HG03025 (cell line): ENCODE data around the gene TSHZ3.

ENCODE experiments used
- ATAC-seq: cut with Tn5 transposase; IDR thresholded peaks from one replicate; pipeline ENCODE4 v1.9.1; 2021; ENCODE audit warnings: mild to moderate bottlenecking, moderate library complexity; ENCODE audit not compliant: unreplicated experiment, low FRiP score

The TSHZ3 gene

DNA sequence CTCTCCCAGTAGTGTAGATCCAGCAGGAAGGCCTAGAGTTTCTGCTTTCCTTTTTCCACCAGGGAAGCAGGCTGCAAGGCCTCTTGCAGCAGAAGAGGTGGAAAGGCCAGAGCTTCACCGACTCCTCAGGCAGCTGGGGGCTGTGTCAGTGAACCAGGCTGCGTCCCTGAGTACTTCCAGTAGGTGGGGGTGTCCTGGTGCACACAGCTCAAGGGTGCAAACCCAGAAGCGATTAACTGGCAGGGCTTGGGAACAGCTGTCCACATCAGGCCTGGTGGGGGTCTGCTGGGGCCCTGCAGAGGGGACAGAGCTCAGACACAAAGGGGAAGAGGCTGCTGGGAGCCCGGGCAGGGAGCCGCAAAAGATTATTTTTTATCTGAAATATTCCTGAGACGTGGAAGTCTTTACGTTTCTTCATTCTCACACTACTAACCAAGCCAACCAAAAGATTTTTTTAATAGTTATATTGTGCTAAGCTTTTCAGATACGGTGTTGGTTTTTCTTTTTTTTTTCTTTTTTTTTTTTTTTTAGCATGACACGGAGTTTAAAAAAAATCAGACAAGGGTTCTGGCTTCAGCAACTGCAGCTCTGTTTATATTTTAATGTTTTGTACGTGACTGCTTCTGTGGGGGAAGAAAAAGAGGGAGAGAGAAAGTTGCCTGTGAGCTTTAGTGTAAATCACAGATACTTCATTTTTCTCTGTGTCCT, 11.0 kb downstream of the TSHZ3 start:
- ATAC-seq: no peak

DNA sequence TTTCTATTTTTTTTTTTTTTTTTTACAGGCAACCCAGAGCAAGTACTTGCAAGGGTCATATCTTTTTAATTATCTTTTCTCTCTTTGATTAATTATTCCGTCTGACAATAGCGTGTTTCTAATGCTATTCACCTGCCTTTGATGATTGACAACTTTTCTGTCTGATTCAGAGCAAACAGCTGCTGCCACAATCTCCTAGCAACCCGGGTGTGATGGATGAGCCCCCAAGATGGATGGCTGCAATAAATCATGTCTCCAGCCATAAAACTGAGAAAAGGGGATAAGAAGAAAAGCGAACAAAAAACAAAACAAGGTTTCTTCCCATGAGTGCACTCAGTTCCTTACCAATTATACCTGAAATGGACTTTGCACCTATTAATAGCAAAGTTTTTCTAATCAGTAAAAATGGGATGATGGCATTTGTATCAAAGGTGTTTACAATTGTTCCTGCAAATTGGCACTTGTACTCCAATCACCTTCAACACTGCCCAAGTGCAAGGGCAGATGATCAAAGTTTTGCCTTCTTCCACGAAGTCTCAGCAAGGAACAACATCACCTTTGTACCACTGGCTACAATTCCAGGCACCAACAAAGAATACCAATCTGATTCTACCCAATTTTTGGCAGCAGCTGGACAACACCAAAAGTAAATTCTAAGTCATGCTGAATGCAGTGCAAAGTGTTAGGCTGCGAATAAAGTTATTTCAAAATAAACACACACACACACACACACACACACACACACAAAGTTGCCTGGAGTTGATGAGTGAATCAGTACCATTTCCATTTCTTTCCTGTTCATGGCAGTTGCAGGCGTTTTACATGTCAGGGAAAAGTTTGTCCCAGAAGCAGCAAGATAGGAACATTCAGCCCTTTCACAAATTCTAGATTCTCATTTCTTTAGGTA, 12.0 kb downstream of the TSHZ3 start:
- ATAC-seq: no peak

DNA sequence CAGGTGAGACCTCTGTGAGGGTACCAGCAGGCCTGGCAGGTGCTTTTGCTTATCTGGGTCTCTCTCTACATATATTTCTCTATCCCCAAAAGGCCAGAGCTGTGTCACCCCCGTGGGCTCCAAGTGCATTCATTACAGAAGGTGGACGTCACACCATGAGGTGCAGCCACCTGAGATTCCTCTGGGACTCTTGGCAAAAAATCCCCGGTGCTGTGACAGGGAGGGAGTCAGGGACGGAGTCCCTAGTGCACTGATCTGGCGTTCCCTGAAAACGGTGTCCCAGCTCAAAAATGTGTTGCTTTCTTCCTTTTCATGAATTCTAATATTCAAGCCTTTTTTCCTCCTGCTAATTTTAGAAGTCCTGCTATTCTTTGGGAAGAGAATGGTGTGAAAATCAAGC, 13.5 kb downstream of the TSHZ3 start:
- no peak for ATAC-seq

DNA sequence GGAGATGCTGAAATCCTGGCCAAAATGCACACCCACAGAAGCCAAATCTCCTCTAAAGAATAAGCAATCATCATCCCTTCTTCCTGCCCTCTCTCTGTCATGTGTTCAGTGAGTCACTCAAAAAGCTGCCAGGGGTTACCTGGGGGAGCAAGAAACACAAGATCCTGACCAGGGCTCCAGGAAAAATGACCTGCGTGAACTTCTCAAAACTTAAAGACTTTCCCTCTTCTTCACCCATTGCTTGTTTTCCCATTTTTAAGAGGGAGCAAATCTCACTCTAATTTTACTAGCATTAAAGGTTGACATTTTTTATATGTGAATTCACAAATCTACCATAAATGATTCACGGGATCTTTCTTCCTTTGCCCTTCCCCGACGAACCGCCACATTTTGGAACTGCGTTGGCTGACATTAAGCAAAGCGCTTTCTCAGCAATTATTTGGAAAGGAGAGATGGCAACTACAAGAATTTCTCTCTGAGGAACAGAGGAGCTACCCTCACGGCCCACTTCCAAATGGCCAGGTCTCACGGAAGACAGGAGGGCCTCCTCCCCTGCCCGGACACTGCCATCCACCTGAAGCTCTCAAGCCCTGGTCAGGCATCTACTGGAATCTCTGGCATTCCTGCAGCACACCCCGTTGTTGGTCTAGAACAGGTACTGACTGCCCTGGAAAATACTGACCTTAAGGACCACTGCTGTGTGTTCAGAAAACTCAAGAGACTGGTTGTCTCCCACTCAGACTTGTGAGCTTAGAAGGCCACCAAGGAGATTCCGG, 14.2 kb downstream of the TSHZ3 start:
- no peak for ATAC-seq

DNA sequence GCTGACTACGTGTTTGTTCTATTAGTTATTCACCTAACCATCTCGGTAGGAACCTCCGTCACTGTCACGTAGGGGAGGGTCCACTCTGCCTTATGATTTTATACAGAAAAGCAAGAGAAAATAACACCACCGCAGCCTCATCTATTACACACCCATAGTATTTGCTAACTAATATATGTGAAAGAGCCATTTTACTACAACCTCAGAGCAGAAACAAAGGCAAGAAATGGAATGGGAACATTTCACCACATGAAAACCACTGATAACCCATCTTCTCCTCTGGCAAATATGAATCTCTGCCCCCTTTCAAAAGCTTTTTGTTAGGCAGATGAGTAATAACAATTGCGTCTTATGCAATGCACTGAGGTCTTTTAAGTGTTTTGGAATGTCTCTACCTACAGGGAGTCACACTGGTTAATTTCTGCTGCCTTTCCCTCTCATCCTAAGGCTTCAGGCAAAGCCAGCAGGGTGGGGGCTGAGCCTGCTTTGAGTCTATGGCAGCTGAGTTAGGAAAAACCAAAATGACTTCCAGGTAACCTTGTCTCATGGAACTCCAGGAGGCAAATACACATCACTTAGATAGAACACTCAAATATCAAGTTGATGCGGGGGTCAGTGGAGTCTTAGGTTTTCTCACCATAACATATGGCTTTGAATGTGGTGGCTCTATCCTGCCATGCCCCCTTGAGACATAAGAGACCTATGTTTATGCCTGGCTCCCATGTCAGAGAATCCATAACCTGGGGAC, 15.0 kb downstream of the TSHZ3 start:
- no peak for ATAC-seq

DNA sequence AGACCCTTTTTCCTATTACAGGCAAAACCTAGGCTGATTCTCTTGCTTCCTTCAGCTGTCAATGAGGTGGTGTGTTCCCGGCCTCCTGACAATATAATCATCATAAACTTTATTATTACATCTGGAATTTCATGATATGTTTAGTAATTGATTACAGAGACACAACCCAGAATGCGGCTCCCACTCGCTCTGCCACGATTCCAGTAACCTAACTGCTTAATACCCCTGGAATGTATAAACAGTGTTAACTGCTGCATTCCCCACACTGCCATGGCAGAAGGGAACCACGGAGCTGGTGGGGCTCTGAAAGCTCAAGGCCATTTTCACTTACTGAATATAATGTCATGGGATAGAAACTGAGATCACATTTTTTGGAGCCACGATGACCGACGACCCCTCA, 17.1 kb downstream of the TSHZ3 start:
- no peak for ATAC-seq

DNA sequence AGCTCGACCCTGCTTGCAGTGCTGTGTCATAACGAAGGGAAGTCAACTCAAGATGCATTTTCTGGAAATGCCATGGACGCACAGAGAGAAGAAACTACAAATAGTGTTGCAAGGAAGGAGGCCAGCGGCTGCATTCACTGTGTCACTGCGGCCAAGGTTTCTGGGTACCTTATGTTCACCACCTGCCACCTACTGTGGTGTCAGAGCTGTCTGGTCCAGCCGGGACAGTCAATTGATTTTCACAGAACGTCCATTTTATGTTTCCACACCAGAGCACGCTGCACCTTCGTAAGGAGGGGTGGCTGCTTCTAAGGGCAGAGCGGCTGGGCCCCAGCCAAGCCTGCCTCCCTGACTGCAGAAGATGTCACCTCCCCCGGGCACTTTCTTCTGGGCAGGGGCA, 17.7 kb downstream of the TSHZ3 start:
- ATAC-seq: no peak

DNA sequence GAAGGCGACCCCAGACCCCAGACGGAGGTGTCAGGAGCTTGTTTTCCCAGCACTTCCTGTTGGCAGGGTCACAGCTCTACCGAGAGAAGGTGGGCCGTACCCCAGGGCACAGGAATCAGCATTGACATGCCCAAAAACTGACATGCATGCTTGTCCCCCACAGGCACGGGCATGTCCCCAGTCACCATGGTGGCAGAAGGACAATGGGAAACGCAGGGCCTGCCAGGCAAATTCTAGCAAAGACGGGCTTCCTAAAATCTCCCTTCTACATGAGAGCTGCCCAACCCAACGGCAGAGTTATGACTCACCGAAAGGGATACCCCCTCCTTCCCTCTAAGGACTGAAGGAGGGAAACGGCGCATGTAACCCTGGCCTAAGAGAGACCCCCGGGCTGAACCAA, 18.5 kb downstream of the TSHZ3 start:
- ATAC-seq: no peak

DNA sequence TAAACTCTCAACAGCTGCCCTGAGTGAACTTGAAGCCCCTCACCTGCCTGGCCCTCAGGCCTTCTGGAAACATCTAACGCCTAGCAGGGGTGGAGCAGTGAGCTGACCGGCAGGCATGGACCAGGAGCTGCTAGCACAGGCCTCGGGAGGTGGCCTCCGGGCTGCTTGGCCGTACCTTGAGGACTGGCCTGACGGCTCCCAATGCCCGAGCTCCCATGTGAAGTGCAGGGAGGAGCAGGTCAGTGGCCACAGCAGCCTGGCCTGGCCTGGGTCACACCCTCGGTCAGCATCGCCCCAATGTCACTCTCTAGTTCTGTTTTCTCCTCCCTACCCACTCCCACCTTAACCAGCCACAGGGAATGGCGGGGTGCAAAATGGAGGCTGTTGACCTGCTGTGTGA, 19.0 kb downstream of the TSHZ3 start:
- no peak for ATAC-seq

DNA sequence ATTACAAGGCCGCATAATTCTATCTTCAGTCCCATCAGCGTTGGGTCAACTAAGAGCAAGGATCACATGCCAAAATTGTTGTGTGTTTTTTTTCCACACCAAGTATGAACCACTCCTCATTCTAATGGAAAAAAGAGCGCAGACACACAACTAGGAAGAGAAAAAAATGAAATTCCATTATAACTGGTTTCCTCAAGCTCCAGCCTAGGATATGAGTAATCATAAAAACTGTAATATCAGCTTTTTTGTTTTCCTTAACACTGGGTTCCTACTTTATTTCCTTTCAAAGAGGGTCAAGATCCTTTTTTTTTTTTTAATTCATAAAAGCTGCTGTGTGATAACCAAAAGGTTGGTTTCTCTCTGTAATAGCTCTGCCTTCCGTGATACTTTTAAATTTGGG, 19.4 kb downstream of the TSHZ3 start:
- ATAC-seq: no peak

DNA sequence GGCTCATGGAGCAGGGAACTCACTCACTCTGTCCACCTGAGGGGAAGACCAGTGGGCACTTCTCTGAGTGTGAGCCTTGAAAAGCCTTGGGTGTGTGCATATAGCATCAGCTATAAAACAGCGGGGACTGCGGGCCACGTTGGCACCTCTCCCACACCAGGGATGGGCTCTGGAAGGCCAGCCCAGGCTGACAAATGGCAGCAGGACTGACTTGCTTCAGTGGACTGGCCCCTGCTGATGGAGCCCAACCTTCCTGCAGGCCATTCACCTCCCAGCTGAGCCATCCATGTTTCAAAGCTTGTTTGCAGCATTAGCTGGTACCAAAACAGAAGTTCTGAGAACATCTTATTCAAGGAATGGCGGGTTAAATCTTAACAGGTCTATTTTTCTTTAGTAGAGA, 21.0 kb downstream of the TSHZ3 start:
- ATAC-seq: no peak

DNA sequence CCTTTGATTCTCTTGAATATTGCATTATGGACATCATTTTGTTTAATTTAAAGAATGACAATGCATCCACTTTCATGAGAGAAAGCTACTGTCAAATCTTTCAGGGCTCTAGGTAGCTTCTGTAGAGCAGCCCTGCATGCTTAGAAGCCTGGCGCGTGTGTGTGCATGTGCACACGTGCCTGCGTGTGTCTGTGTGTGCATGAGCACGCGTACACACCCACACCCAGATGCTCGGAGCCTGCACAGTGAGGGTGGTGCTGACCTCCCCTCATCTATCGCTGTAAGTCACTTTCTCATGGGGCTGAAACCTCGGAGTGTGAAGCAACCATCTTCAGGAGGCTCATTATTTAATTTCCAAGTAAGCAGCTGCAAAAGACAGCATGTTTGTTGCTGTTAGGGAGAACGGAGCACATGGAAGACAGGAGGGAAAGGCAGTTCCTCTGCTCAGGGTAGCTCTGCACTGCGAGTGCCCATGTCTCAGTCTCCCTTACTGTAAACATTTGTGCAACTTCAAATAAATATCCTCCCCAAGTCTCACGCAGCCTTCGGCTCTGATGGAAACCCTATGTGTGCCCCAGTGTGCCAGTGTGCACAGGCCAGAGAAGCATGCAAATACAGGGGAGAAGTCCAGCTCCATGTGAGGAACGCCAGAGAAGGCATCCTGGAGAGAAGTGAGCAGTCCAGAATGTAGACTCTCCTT, 22.8 kb downstream of the TSHZ3 start:
- ATAC-seq: no peak

DNA sequence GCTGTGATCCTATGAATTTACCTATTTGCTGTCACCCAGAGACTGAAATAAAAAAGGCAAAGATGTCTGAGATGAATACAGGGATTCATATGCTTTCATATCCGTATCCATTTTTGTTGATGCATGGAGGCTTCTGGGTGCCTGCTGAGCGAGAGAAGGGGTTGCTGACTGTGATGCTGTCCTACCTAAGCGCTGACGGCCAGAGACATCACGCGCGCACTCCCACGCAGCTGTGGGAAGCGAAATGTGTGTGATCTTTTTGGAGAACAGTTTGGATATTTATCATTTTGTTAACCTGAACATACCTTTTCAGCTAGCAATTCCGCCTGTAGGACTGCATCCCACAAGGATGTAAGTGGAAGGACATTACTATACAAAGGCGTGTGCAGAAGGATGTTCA, 23.9 kb downstream of the TSHZ3 start:
- ATAC-seq: no peak

DNA sequence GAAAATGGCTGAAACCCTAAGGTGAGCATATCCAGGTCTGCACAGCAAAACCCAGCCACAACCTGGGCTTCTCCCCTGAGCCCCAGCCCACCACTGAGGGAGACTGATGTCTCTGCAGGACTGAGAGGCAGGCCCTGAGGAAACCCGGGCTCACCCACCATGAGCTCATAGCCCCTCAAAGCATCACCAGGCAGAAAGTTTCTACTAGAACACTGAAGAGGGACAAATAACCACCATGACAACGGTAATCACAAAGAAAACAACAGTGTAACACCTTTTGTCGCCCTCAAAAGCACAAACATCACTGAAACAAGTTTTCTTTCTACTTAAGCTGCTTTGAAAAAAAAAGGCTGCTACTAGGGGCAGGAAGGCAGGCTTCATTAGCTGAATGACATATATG, 29.8 kb downstream of the TSHZ3 start:
- no peak for ATAC-seq

DNA sequence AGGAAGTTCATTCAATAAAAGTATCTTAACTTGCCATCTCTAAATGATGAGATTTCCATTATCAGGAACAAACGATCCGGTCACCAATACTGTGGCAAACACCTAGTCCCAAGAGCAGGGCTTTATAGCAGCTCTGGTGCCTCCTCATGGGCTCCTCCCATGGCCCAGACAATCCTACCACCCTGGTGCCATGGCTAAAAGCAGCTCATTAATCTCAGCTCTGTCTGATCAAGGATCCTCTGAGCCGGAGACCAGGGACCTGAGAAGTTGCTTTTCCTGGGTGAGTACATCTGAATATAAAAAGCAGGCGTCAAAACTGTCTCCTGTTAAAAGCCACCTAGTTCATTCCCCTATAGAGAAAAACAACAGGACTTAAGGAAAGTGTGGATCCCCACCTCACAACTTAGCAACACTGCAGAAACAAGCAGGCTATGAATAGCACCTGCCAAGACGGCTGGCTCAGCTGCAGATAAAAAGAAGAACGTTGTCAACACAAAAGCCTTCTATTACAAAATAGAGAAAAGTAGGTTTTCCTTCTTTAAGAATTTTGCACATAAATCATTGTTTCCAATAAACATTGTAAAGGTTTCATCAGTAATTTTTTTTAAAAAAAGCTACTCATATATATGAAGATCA, 30.3 kb downstream of the TSHZ3 start:
- ATAC-seq: no peak

DNA sequence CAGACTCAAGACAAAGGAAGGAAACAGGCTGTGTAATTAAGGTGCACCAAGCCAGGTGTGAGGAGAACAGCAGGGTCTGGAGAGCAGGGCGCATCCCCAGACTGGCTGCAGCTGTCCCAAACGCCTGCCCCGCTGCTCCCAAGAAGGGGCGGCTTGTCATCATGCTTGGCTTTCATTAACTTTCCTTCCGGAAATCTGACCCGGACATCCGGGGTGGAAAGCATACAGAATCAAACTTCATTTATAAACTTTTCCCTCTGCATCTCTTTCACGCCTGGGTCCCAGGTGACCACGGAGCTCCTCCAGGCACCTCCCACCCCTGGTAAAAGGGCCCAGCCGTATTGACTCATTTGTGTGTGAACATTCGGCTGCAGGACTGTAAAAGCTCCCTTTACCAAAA, 31.7 kb downstream of the TSHZ3 start:
- ATAC-seq: no peak

DNA sequence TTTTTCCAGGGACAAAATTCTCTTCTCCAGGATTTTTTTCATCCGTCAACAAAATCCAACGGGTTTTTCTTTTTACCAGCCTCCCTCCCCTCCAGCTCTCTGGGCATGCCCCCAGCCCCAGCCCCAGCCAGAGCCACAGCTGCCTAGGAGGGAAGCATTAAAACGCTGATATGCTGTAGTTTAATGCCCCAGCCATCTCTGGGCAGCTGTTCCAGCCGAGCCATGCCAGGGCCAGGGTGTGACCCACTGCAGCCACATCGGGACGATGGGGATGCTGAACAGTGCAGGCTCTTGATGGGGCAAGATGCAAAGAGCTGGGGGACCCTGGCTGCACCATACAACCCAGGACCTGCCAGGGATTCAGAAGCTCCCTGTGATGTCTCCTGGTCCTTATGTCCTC, 32.1 kb downstream of the TSHZ3 start:
- ATAC-seq: no peak

DNA sequence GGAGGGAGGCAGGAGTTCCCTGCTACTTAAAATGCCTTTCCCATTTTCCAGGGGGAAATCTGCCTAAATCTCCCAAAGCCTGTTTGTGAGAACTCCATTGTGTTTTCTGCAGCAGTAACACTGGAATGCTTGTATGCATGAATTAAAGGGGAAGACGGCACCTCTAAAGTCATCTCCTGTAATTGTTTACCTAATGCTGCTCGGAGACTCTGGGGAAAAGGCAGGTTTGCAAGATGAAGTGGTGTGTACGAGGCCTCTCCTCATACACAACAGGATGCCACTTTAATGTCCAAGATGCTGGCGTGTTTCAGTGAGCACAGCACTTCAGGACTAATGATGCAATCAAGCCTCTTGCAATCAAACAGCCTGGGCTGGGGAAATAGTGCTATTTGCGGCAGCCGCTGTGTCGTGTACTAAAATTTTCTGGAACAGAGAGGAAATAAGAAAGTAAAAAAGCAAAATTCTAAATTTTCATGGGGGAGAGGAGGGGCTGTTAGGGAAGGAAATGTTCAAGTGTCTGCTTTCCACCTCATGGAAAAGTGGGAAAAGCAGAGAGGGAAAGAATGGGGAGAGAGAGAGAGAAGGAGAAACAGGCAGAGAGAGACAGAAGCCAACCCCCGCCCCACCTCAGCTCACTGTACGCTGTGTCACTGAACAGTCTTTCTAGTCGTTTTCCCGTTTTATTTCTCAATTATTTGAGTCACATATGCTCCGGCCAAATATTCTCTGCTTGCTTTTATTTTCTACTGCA, 32.9 kb downstream of the TSHZ3 start:
- no peak for ATAC-seq

DNA sequence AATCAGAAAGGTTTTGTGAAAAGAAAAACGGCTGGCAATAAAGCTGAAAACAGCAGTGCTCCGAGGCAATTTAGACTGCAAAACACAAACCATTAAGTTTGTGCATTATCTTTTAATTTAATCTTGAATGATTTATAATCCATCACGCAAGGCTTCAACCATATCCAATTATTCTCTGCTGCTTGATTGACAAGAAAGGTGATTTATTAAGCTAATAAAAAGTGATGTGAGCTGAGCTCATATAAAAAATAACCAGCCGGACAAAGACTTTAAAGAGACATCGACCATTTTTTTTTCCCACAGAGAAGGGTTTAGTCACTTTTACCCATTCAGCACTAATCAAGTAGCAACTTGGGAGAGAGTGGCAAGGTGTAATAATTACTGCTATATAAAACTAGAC, 33.6 kb downstream of the TSHZ3 start:
- no peak for ATAC-seq
